Upper lobe of left lung (tissue), 4 donors: ENCODE results near the gene PDE4D.

Experiments
- EP300 ChIP-seq, 4 donors: sonication (generic); formaldehyde crosslinking; IDR thresholded peaks; one replicate each; pipeline ENCODE4 v1.5.1; 2017; ENCODE audit warnings: antibody characterized with exemption in 4 of 4, control low read depth in 2 of 4
- POLR2AphosphoS5 ChIP-seq, 2 donors: sonication (generic); formaldehyde crosslinking; IDR thresholded peaks; one replicate each; pipeline ENCODE4 v1.5.1; 2017; ENCODE audit warnings: antibody characterized with exemption in 2 of 2
- TF ChIP-seq, protein P1 (sequence below), 6 experiments: fragments of 450-650 bp in 4 of 6; fragments of 200-600 bp in 2 of 6; sonication (generic) in 2 of 6; IDR thresholded peaks; one replicate each; pipeline ENCODE4 v1.5.1; 2016 to 2019; ENCODE audit warnings: antibody characterized with exemption in 6 of 6

- no peak for TF ChIP-seq EP300 (IDR thresholded peaks at IDR 0.05)
- TF ChIP-seq, protein P1, sequence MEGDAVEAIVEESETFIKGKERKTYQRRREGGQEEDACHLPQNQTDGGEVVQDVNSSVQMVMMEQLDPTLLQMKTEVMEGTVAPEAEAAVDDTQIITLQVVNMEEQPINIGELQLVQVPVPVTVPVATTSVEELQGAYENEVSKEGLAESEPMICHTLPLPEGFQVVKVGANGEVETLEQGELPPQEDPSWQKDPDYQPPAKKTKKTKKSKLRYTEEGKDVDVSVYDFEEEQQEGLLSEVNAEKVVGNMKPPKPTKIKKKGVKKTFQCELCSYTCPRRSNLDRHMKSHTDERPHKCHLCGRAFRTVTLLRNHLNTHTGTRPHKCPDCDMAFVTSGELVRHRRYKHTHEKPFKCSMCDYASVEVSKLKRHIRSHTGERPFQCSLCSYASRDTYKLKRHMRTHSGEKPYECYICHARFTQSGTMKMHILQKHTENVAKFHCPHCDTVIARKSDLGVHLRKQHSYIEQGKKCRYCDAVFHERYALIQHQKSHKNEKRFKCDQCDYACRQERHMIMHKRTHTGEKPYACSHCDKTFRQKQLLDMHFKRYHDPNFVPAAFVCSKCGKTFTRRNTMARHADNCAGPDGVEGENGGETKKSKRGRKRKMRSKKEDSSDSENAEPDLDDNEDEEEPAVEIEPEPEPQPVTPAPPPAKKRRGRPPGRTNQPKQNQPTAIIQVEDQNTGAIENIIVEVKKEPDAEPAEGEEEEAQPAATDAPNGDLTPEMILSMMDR (IDR thresholded peaks at IDR 0.05), result no peak
- TF ChIP-seq POLR2AphosphoS5 (IDR thresholded peaks at IDR 0.05), result no peak
These were observed 454.2 kb downstream of the PDE4D start for GRCh38 chr5:59439303-59439702.
